CD4-positive, CD25-positive, alpha-beta regulatory T cell (primary cell): Measurements from ENCODE around the gene DAPP1. TPM values are rescaled to one million over a fixed set of nuclear protein-coding genes. Genes with fewer than 3 reads are reported as not detected.

ENCODE experiments used
- ATAC-seq, 2 donors: fragments of 150-1000 bp; cut with Tn5 transposase; one replicate each; pipeline ENCODE4 v1.10.0; 2021; ENCODE audit warnings: low read depth in 2 of 2, moderate number of reproducible peaks in 2 of 2, moderate library complexity in 1 of 2
- DNase-seq, 3 donors: peaks; one replicate each; pipeline versions ENCODE4 v3.0.0 to v3.0.0-alpha.2; 2012 to 2022; ENCODE audit warnings: mixed read lengths in 1 of 3
- H3K27ac ChIP-seq: one replicate; pipeline ENCODE4 v1.7.0; 2013; ENCODE audit warnings: mild to moderate bottlenecking, low read length; ENCODE audit not compliant: insufficient read depth, poor library complexity, severe bottlenecking
- H3K27me3 ChIP-seq: one replicate; pipeline ENCODE4 v1.7.0; 2013; ENCODE audit warnings: low read length; ENCODE audit not compliant: control insufficient read depth, insufficient read depth
- H3K36me3 ChIP-seq: one replicate; pipeline ENCODE4 v1.7.0; 2013; ENCODE audit warnings: mild to moderate bottlenecking, low read length, moderate library complexity; ENCODE audit not compliant: control insufficient read depth, insufficient read depth
- H3K4me1 ChIP-seq: 2 replicates; pipeline ENCODE4 v1.7.0; 2013; ENCODE audit warnings: mild to moderate bottlenecking, low read length; ENCODE audit not compliant: insufficient read depth, control insufficient read depth, poor library complexity, severe bottlenecking
- H3K4me3 ChIP-seq: one replicate; pipeline ENCODE4 v1.7.0; 2013; ENCODE audit warnings: low read depth, mild to moderate bottlenecking, low read length, moderate library complexity
- H3K9me3 ChIP-seq, 2 experiments: 1 replicate in 1 of 2; 2 replicates in 1 of 2; pipeline ENCODE4 v1.7.0; 2013; ENCODE audit warnings: low read length in 2 of 2, mild to moderate bottlenecking in 1 of 2, moderate library complexity in 1 of 2; ENCODE audit not compliant: control insufficient read depth in 2 of 2
- H3K27ac Mint-ChIP-seq, 3 donors: one replicate each; pipeline ENCODE4 v1.8.0; 2020 to 2022; ENCODE audit warnings: mild to moderate bottlenecking in 3 of 3, mixed read lengths in 3 of 3, moderate library complexity in 2 of 3
- H3K27me3 Mint-ChIP-seq: one replicate; pipeline ENCODE4 v1.8.0; 2022; ENCODE audit warnings: mild to moderate bottlenecking, mixed read lengths
- H3K36me3 Mint-ChIP-seq: one replicate; pipeline ENCODE4 v1.8.0; 2020; ENCODE audit warnings: mixed read lengths
- H3K4me1 Mint-ChIP-seq, 4 donors: one replicate each; pipeline ENCODE4 v1.8.0; 2020 to 2022; ENCODE audit warnings: mixed read lengths in 4 of 4, mild to moderate bottlenecking in 1 of 4
- H3K4me3 Mint-ChIP-seq, 4 donors: one replicate each; pipeline ENCODE4 v1.8.0; 2020 to 2022; ENCODE audit warnings: mild to moderate bottlenecking in 4 of 4, mixed read lengths in 4 of 4, moderate library complexity in 3 of 4
- H3K9me3 Mint-ChIP-seq, 7 donors: one replicate each; pipeline ENCODE4 v1.8.0; 2020 to 2022; ENCODE audit warnings: mixed read lengths in 7 of 7, mild to moderate bottlenecking in 3 of 7, moderate library complexity in 2 of 7
- polyA plus RNA-seq, 4 donors: library from polyadenylated mRNA; unstranded; fragments of 300-500 nt; fragmentation: Illumina TruSeq; gene quantifications; one replicate each; pipeline ENCODE4 v1.2.3, GENCODE V29; 2021
- total RNA-seq: library from RNA; stranded (reverse); gene quantifications from one replicate; pipeline ENCODE4 v1.2.3, GENCODE V29; 2022

Gene DAPP1
- total and polyA plus RNA-seq, 5 donors from 2014 or later: 25.0 to 42.8 (median 30.9) TPM

- no peaks in the 10 kb centered on the region for H3K9me3 Mint-ChIP-seq
These were observed 17.9 kb downstream of the DAPP1 start for GRCh38 chr4:99834569-99834968.

GRCh38 chr4:99835942-99836341 lies 19.3 kb downstream of the DAPP1 start:
- peaks cover 40% of the 10 kb centered on the region for H3K36me3 ChIP-seq

More at GRCh38 chr4:99834569-99834968, 17.9 kb downstream of the DAPP1 start:
- no peak for ATAC-seq
- Mint-ChIP-seq H3K4me1 (peaks cover 3 to 27% (median 6%) of the 10 kb centered on the region in 4 donors), H3K36me3 (peaks cover 16% of the 10 kb centered on the region), H3K27me3 (no peaks in the 10 kb centered on the region), H3K27ac (no peak overlapping the region), H3K4me3 (no peak overlapping the region)
- H3K4me1 ChIP-seq: no peaks in the 10 kb centered on the region
- DNase-seq: no peak
- peaks cover 34% of the 10 kb centered on the region for H3K36me3 ChIP-seq
- H3K27me3 ChIP-seq: no peaks in the 10 kb centered on the region
- no peak overlapping the region for H3K4me3 ChIP-seq
- H3K9me3 ChIP-seq: no peaks in the 10 kb centered on the region
- H3K27ac ChIP-seq: no peak overlapping the region

GRCh38 chr4:99838927-99839326 lies 22.3 kb downstream of the DAPP1 start:
- H3K9me3 Mint-ChIP-seq: no peaks in the 10 kb centered on the region
- Histone ChIP-seq H3K36me3 (peaks cover 52% of the 10 kb centered on the region), H3K27ac (no peak overlapping the region)

More at GRCh38 chr4:99835942-99836341, 19.3 kb downstream of the DAPP1 start:
- Histone ChIP-seq H3K27ac (no peak overlapping the region), H3K4me1 (no peaks in the 10 kb centered on the region), H3K27me3 (no peaks in the 10 kb centered on the region), H3K4me3 (no peak overlapping the region), H3K9me3 (no peaks in the 10 kb centered on the region)
- Mint-ChIP-seq H3K36me3 (peaks cover 16% of the 10 kb centered on the region), H3K4me3 (no peak overlapping the region), H3K27ac (no peak overlapping the region), H3K9me3 (no peaks in the 10 kb centered on the region), H3K27me3 (no peaks in the 10 kb centered on the region), H3K4me1 (peaks cover 0 to 21% (median 3%) of the 10 kb centered on the region in 4 donors)
- DNase-seq (no peak), ATAC-seq (no peak)

GRCh38 chr4:99841129-99841528 lies 24.5 kb downstream of the DAPP1 start:
- Mint-ChIP-seq H3K27ac (no peak overlapping the region), H3K4me3 (no peak overlapping the region), H3K36me3 (peaks cover 23% of the 10 kb centered on the region), H3K27me3 (no peaks in the 10 kb centered on the region), H3K4me1 (peaks cover 19 to 26% (median 21%) of the 10 kb centered on the region in 4 donors), H3K9me3 (no peaks in the 10 kb centered on the region)
- H3K27me3 ChIP-seq: no peaks in the 10 kb centered on the region
- no peak overlapping the region for H3K4me3 ChIP-seq
- ATAC-seq (no peak), DNase-seq (no peak)
- no peaks in the 10 kb centered on the region for H3K9me3 ChIP-seq
- H3K4me1 ChIP-seq: peaks cover 16% of the 10 kb centered on the region
- H3K27ac ChIP-seq: no peak overlapping the region
- H3K36me3 ChIP-seq: peaks cover 42% of the 10 kb centered on the region

More at GRCh38 chr4:99838927-99839326, 22.3 kb downstream of the DAPP1 start:
- Mint-ChIP-seq H3K4me3 (no peak overlapping the region), H3K27ac (peak overlapping the region in 2 of 3 donors; percentile 10 to 55), H3K27me3 (no peaks in the 10 kb centered on the region), H3K36me3 (peaks cover 27% of the 10 kb centered on the region), H3K4me1 (peaks cover 2 to 11% (median 9%) of the 10 kb centered on the region in 4 donors)
- H3K4me3 ChIP-seq: no peak overlapping the region
- H3K4me1 ChIP-seq: peaks cover 1% of the 10 kb centered on the region
- no peak for ATAC-seq
- no peak for DNase-seq
- no peaks in the 10 kb centered on the region for H3K27me3 ChIP-seq
- no peaks in the 10 kb centered on the region for H3K9me3 ChIP-seq

GRCh38 chr4:99843413-99843812 lies 26.8 kb downstream of the DAPP1 start:
- DNase-seq (no peak), ATAC-seq (no peak)
- H3K9me3 ChIP-seq: no peaks in the 10 kb centered on the region
- no peaks in the 10 kb centered on the region for H3K27me3 ChIP-seq
- no peak overlapping the region for H3K4me3 Mint-ChIP-seq
- H3K27ac ChIP-seq: no peak overlapping the region
- peaks cover 14% of the 10 kb centered on the region for H3K36me3 Mint-ChIP-seq
- H3K4me3 ChIP-seq: no peak overlapping the region
- peaks cover 31 to 45% (median 38%) of the 10 kb centered on the region in 4 donors for H3K4me1 Mint-ChIP-seq
- H3K27ac Mint-ChIP-seq: peak overlapping the region in 1 of 3 donors; percentile 40
- H3K4me1 ChIP-seq: peaks cover 37% of the 10 kb centered on the region
- peaks cover 23% of the 10 kb centered on the region for H3K36me3 ChIP-seq
- H3K27me3 Mint-ChIP-seq: no peaks in the 10 kb centered on the region
- H3K9me3 Mint-ChIP-seq: no peaks in the 10 kb centered on the region

- Mint-ChIP-seq H3K36me3 (peaks cover 11% of the 10 kb centered on the region), H3K27ac (peak overlapping the region in 1 of 3 donors; percentile 83), H3K4me1 (peaks cover 36 to 51% (median 44%) of the 10 kb centered on the region in 4 donors), H3K4me3 (no peak overlapping the region), H3K27me3 (no peaks in the 10 kb centered on the region), H3K9me3 (no peaks in the 10 kb centered on the region)
- no peak overlapping the region for H3K27ac ChIP-seq
- no peaks in the 10 kb centered on the region for H3K27me3 ChIP-seq
- DNase-seq (no peak), ATAC-seq (no peak)
- peaks cover 44% of the 10 kb centered on the region for H3K4me1 ChIP-seq
- no peak overlapping the region for H3K4me3 ChIP-seq
- H3K9me3 ChIP-seq: no peaks in the 10 kb centered on the region
- H3K36me3 ChIP-seq: peaks cover 18% of the 10 kb centered on the region
These were observed 27.4 kb downstream of the DAPP1 start for GRCh38 chr4:99844048-99844447.

GRCh38 chr4:99845179-99845578 lies 28.6 kb downstream of the DAPP1 start:
- H3K4me1 Mint-ChIP-seq: peaks cover 39 to 57% (median 47%) of the 10 kb centered on the region in 4 donors
- peak overlapping the region; percentile 46 for H3K4me3 ChIP-seq
- H3K9me3 ChIP-seq: no peaks in the 10 kb centered on the region
- ATAC-seq: no peak
- H3K36me3 Mint-ChIP-seq: peaks cover 11% of the 10 kb centered on the region
- H3K4me3 Mint-ChIP-seq: peak overlapping the region in 2 of 4 donors; percentile 19 to 56
- no peaks in the 10 kb centered on the region for H3K27me3 Mint-ChIP-seq
- H3K27me3 ChIP-seq: no peaks in the 10 kb centered on the region
- no peak for DNase-seq
- H3K27ac Mint-ChIP-seq: peak overlapping the region; percentile 87 to 97 (median 91)
- peaks cover 44% of the 10 kb centered on the region for H3K4me1 ChIP-seq
- no peaks in the 10 kb centered on the region for H3K9me3 Mint-ChIP-seq
- H3K36me3 ChIP-seq: peaks cover 17% of the 10 kb centered on the region
- peak overlapping the region; percentile 81 for H3K27ac ChIP-seq
